ENCODE results near the gene ARHGAP26.

Gene ARHGAP26

DNA sequence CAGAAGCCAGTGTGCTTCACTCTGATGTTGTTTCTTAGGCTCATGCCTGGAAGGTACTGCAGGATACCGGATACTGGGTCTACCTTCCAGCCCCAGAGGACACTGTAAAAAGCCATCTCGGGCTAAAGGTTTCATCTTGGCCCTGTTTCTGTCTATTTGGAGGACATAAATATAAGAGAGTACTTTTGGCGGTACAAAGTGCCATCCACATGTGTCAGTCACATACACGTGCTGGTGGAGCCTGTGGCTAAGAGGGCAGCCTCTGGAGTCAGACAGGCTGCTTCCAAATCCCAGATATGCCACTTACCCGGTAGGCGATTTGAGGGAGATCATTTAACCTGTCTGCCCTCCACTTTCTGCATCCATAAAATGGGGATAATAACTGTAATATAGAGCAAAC is 472.9 kb downstream of the ARHGAP26 start:
- no peak for DNase-seq

GRCh38 chr5:143244000-143244736 is 474.0 kb downstream of the ARHGAP26 start:
- DNase-seq: no peak

GRCh38 chr5:143244990-143245389 is 474.8 kb downstream of the ARHGAP26 start:
- no peak for DNase-seq

- DNase-seq: no peak
Observed at GRCh38 chr5:143245929-143246561, 475.9 kb downstream of the ARHGAP26 start.

- DNase-seq: no peak
Observed at GRCh38 chr5:143247134-143247815, 477.1 kb downstream of the ARHGAP26 start.

GRCh38 chr5:143248391-143248790 is 478.2 kb downstream of the ARHGAP26 start:
- no peak for DNase-seq

GRCh38 chr5:143248822-143249579 is 478.8 kb downstream of the ARHGAP26 start:
- no peak for DNase-seq

GRCh38 chr5:143249851-143250250 is 479.7 kb downstream of the ARHGAP26 start:
- DNase-seq: no peak

GRCh38 chr5:143251190-143251589 is 481.0 kb downstream of the ARHGAP26 start:
- no peak for DNase-seq

GRCh38 chr5:143251946-143252345 is 481.8 kb downstream of the ARHGAP26 start:
- DNase-seq: no peak

DNA sequence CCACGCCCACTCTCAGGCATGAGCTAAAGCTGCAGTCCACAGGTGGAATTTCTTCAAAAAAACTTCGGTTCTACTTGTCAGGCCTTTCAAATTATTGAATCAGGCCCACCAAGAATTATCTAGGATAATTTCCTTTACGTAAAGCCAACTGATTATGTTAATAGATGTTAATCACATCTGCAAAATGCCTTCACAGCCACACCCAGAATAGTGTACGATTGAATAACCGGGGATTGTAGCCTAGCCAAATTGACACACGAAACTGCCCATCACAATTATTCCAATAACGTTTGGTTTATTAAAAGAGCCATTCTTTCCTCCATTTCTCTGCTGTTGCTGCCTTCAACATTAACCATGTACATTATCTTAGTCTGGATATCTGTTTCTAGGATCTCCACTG is 484.6 kb downstream of the ARHGAP26 start:
- no peak for DNase-seq

DNA sequence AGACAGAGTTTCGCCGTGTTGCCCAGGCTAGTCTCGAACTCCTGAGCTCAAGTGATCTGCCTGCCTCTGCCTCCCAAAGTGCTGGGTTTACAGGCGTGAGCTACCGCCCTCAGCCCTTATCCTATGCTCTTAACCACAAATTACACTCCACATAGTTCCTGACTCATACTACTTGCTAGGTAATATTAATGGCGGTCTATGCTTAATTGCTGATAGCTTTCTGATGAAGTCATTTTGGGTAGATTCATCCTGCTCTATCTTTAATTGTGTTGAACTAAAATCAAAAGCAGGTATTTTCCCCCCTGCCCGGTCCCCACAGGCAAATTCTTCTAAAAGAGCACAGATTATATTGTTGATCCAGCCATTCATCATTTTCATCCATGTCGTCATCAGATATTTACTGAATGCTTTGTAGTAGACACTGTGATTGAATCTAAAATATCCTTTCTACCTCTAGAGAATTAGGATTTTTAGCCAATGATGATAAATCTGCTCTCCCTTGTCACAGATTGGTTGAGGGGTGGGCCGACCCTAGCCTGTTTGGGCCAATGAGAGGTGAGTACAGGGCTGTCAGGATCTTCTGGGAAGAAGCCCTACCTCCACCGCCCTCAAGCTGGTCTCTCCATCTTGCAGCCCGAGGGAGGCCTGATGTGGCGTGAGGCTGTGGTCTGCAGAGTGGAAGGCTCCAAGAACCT is 488.5 kb downstream of the ARHGAP26 start:
- DNase-seq: no peak

DNA sequence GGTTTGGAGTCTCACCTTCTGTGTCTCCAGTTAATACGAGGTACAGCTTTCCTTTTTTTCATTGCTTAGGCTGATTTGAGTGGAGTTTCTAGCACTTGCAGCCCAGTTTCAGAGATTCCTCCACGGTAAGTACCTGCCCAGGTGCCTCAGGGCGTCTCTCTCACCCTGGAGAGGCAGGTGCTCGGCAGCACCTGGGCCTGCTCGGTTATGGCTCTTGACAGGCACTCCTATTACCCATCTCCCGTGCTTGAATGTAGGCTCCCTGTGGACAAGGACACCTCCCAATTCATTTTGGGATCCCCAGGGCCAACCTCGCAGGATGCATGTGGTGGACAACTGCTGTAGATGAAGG is 489.1 kb downstream of the ARHGAP26 start:
- DNase-seq: no peak

- peak; percentile 16 for DNase-seq
Observed at GRCh38 chr5:143261748-143262392, 491.7 kb downstream of the ARHGAP26 start.

GRCh38 chr5:143262393-143263174 is 492.4 kb downstream of the ARHGAP26 start:
- DNase-seq: no peak

- DNase-seq: no peak
Observed at GRCh38 chr5:143263272-143263810, 493.2 kb downstream of the ARHGAP26 start.

DNA sequence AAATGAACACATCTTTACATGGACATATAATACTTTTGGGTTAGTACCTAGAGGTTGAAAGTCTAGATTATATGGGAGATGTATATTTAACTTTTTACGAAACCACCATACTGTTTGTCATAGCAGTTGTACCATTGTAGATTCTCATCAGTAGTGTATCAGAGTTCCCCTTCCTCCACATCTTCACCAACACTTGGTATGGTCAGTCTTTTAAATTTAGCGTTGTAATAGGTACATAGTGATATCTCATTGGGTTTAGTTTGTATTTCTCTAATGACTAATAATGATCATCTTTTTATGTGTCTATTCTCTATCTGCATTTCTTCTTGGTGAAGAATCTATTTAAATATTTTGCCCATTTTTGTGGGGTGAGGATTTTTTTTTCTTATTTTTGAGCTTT is 495.8 kb downstream of the ARHGAP26 start:
- DNase-seq: no peak

- no peak for DNase-seq
Observed at GRCh38 chr5:143267186-143267585, 497.0 kb downstream of the ARHGAP26 start.

DNA sequence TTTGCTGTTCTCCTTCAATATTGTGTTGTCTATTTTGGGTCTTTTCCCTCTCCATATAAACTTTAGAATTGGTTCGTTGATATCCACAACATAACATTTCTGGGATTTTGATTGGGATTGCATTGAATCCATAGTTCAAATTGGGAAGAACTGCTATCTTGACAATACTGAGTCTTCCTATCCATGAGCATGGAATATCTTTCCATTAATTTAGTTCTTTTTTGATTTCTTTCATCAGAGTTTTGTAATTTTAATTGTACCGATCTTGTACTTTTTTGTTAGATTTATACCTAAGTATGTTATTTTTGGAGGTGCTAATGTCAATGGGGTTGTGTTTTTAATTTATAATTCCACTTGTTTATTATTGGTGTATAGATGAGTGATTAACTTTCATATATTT is 498.2 kb downstream of the ARHGAP26 start:
- DNase-seq: no peak

DNA sequence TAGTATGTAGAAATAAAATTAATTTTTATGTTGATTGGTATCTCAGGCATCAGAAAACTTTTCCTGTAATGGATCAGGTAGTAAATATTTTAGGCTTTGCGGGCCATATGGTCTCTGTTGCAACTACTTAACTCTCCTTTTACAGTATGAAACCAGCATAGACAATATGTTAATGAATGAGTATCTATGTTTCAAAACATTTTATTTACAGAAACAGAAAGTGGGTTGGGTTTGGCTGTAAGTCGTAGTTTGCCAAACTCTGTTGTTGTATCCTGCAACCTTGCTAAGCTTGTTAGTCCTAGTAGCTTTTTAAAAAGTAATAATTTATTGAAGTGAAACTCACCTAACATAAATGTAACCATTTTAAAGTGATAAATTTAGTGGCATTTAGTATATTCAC is 501.3 kb downstream of the ARHGAP26 start:
- DNase-seq: no peak

- DNase-seq: no peak
Observed at GRCh38 chr5:143274952-143275351, 504.8 kb downstream of the ARHGAP26 start.
